ENCODE data around the gene GALNT11.
A peak's percentile ranks its signal among the peaks of the same experiment; 100 is the strongest.
"Not testable (repeated sequence)": the region's sequence is repeated elsewhere in the genome, so short reads cannot be mapped to it uniquely, and the experiment has no call there.

The GALNT11 gene

DNA sequence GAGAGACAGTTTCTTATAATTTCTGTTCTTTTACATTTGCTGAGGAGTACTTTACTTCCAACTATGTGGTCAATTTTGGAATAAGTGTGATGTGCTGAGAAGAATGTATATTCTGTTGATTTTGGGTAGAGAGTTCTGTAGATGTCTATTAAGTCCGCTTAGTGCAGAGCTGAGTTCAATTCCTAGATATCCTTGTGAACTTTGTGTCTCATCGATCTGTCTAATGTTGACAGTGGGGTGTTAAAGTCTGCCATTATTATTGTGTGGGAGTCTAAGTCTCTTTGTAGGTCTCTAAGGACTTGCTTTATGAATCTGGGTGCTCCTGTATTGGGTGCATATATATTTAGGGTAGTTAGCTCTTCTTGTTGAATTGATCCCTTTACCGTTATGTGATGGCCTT lies 38.3 kb downstream of the GALNT11 start:
- in situ Hi-C loops (cut with MboI; ENCODE audit: low pct_unique_long_range_greater_than_20kb, low sequenced_read_pairs); DNase-seq: not testable (repeated sequence)

GRCh38 chr7:152065800-152066344 lies 40.4 kb downstream of the GALNT11 start:
- in situ Hi-C loops (cut with MboI; ENCODE audit: low pct_unique_long_range_greater_than_20kb, low sequenced_read_pairs); DNase-seq: not testable (repeated sequence)

GRCh38 chr7:152072421-152072820 lies 46.9 kb downstream of the GALNT11 start:
- in situ Hi-C loops (cut with MboI; ENCODE audit: low pct_unique_long_range_greater_than_20kb, low sequenced_read_pairs), result no loop called here
- DNase-seq, result peak; percentile 58

DNA sequence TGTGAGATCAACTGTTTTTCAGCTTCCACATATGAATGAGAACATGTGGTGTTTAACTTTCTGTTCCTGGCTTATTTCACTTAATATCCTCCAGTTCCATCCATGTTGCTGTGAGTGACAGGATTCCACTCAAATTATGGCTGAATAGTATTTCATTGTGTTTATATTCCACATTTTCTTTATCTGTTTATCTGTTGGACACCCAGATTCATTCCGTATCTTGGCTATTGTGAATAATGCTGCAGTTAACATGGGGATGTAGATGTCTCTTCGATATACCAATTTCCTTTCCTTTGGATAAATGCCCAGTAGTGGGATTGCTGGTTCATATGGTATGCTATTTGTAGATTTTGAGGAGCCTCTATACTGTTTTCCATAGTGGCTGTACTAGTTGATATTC lies 47.9 kb downstream of the GALNT11 start:
- DNase-seq, result no peak
- in situ Hi-C loops (cut with MboI; ENCODE audit: low pct_unique_long_range_greater_than_20kb, low sequenced_read_pairs), result no loop called here

- no peak for DNase-seq
- in situ Hi-C loops (cut with MboI; ENCODE audit: low pct_unique_long_range_greater_than_20kb, low sequenced_read_pairs), result no loop called here
Observed at GRCh38 chr7:152074673-152075072, 49.2 kb downstream of the GALNT11 start.

DNA sequence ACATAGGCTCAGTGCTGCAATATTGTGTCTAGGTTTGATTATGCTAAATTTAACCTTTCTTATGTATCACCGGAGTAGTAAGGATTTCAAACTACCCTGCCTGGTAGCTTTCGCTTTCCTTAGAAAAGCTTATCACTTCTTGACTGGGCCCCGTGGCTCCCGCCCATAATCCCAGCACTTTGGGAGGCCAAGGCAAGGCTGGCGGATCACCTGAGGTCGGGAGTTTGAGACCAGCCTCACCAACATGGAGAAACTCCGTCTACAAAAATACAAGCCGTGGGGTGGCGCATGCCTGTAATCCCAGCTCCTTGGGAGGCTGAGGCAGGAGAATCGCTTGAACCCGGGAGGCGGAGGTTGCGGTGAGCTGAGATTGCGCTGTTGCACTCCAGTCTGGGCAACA lies 49.9 kb downstream of the GALNT11 start:
- in situ Hi-C loops (cut with MboI; ENCODE audit: low pct_unique_long_range_greater_than_20kb, low sequenced_read_pairs), result not testable (repeated sequence)

GRCh38 chr7:152076324-152076821 lies 50.9 kb downstream of the GALNT11 start:
- in situ Hi-C loops (cut with MboI; ENCODE audit: low pct_unique_long_range_greater_than_20kb, low sequenced_read_pairs), result no loop called here
- DNase-seq, result peak; percentile 52

More for the DNA sequence above, 49.9 kb downstream of the GALNT11 start:
- DNase-seq, result not testable (repeated sequence)

- in situ Hi-C loops (cut with MboI; ENCODE audit: low pct_unique_long_range_greater_than_20kb, low sequenced_read_pairs), result no loop called here
- no peak for DNase-seq
Observed at GRCh38 chr7:152076940-152077933, 51.8 kb downstream of the GALNT11 start.

DNA sequence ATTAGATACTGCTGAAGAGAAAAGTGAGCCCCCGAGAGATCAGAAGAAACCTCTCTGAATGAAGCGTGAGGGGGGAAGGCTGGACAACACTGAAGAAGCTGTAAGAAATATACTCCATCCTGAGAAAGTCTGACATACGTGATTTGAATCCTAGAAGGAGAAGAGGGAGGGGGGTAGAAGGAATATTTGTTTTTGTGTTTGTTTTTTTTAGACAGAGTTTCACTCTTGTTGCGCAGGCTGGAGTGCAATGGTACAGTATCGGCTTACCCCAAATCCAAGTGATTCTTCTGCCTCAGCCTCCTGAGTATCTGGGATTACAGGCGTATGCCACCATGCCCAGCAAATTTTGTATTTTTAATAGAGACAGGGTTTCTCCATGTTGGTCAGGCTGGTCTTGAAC lies 52.6 kb downstream of the GALNT11 start:
- in situ Hi-C loops (cut with MboI; ENCODE audit: low pct_unique_long_range_greater_than_20kb, low sequenced_read_pairs), result no loop called here
- no peak for DNase-seq

GRCh38 chr7:152078786-152079185 lies 53.3 kb downstream of the GALNT11 start:
- no peak for DNase-seq
- in situ Hi-C loops (cut with MboI; ENCODE audit: low pct_unique_long_range_greater_than_20kb, low sequenced_read_pairs), result no loop called here

GRCh38 chr7:152081088-152081487 lies 55.6 kb downstream of the GALNT11 start:
- DNase-seq, result no peak
- in situ Hi-C loops (cut with MboI; ENCODE audit: low pct_unique_long_range_greater_than_20kb, low sequenced_read_pairs), result no loop called here

DNA sequence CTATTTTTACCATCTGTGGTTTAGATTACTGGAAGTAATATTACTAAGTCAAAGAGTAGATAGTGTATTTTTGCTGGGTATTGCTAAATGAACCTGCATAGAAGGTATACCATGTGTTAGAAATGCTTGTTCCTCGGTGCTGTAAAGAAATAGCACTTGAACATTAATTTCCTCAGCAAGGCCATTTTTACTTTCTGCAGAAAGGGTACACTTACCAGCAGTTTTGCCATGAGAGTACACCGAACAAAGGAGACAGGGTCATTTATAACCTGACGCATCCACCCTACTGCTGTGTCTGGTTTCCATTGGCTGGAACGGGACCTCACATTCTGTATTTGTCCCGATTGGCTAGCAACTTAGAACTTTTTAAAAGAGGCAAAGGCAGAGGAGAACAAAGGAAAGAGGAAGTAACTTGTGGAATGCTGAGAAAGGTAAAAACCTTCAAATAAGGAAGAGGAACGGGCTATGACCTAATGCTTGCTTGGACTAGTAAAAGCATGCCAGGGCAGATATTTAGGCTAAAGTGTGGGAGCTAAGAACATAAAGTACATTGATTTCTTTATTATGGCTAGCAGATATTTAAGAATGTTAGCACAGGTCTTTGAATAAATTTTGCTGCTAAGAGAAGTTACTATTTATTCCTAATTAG lies 56.7 kb downstream of the GALNT11 start:
- peak; percentile 83 for DNase-seq

DNA sequence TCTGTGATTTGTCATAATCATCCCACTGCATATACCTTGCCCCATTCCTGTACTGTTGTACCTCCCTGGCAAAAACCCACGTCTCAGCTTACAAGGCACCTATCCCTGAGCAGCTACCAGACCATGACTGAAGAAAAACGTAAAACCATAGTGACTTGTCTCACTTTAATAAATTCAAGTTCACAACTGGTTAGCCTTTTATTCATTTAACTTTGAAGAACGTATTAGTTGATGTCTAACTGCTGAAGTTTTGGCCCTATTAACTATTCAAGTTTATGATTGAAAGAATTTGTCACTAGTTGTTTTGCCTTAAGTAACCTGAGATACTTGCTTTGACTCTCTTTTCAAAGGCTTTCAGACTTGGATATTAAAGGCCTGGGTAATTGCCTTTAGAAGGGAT lies 59.7 kb downstream of the GALNT11 start:
- in situ Hi-C loops (cut with MboI; ENCODE audit: low pct_unique_long_range_greater_than_20kb, low sequenced_read_pairs), result no loop called here
- DNase-seq, result no peak

More for the DNA sequence above, 56.7 kb downstream of the GALNT11 start:
- in situ Hi-C loops (cut with MboI; ENCODE audit: low pct_unique_long_range_greater_than_20kb, low sequenced_read_pairs), result not testable (repeated sequence)

GRCh38 chr7:152086513-152086912 lies 61.0 kb downstream of the GALNT11 start:
- in situ Hi-C loops (cut with MboI; ENCODE audit: low pct_unique_long_range_greater_than_20kb, low sequenced_read_pairs), result no loop called here
- DNase-seq, result no peak

DNA sequence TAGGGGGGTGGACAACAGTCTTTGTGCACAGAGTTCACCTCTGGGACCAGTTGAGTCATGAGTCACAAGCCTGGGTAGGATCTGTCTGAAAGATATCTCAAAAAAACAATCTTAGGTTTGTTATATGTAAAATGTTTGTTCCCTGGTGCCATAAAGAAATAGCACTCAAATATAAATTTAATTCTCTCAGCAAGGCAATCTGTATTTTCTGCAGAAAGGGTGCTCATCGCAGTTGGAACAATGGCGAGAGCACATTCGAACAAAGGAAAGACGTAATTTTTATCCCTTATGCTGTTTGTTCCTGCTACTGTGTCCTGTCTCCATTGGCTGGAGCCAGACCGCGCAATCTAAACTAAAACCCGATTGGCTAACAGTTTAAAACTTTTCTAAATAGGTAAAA lies 63.7 kb downstream of the GALNT11 start:
- DNase-seq, result no peak
- in situ Hi-C loops (cut with MboI; ENCODE audit: low pct_unique_long_range_greater_than_20kb, low sequenced_read_pairs), result no loop called here

- DNase-seq, result no peak
- in situ Hi-C loops (cut with MboI; ENCODE audit: low pct_unique_long_range_greater_than_20kb, low sequenced_read_pairs), result no loop called here
Observed at GRCh38 chr7:152090747-152091146, 65.3 kb downstream of the GALNT11 start.

DNA sequence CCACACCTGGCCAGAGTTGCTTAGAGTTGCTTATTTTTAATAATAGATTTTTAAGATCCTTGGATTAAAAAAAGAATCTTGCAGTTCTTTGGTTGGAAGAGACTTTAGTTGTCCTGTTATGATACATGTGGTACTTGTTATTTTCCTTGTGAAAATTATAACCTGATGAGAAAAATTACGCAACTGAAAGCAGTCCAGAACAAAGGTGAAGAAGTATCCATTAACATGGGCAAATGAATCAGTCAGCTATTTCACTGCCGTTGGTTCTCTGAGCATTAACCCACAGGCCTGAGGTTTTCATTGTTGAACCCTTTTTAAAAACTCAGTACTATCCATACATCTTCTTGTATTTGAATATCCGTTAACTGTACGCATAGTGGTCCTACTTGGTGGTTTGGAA lies 68.2 kb downstream of the GALNT11 start:
- no peak for DNase-seq
- in situ Hi-C loops (cut with MboI; ENCODE audit: low pct_unique_long_range_greater_than_20kb, low sequenced_read_pairs), result no loop called here

DNA sequence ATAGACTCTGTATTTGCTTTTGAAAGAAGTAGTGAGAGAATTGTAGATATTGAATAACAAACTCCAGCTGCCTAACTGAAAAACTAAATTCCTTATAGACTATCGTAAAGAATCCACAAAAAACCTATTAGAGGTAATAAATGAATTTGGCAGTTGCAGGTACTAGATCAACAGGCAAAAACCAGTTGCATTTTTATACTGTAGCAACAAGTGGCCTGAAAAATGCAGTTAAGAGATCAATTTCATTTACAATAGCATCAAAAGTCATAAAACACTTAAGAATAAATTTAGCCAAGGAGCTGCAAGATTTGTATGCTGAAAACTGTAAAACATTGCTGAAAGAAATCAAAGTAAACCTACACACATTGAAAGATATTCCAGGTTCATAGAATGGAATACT lies 70.3 kb downstream of the GALNT11 start:
- DNase-seq, result no peak
- in situ Hi-C loops (cut with MboI; ENCODE audit: low pct_unique_long_range_greater_than_20kb, low sequenced_read_pairs), result no loop called here

- in situ Hi-C loops (cut with MboI; ENCODE audit: low pct_unique_long_range_greater_than_20kb, low sequenced_read_pairs), result no loop called here
- DNase-seq, result no peak
Observed at GRCh38 chr7:152097330-152097729, 71.9 kb downstream of the GALNT11 start.

DNA sequence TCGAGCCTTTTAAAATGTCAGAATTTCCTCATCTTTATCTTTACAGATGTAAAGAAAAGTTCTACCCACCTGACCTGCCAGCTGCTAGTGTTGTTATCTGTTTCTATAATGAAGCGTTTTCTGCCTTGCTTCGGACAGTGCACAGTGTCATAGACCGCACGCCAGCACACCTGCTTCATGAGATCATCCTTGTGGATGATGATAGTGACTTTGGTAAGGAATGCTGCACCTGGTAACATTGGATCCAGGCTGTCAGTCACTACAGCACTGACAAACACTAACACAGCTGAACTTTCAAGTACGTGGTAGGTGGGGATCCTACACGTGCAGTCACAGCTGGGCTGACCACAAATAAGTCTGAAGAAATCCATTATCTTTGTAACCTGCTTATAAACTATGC lies 77.6 kb downstream of the GALNT11 start:
- DNase-seq, result no peak
- in situ Hi-C loops (cut with MboI; ENCODE audit: low pct_unique_long_range_greater_than_20kb, low sequenced_read_pairs), result no loop called here
